Measurements from ENCODE around the gene NUP107.

- TF ChIP-seq POLR2AphosphoS5 (IDR thresholded peaks at IDR 0.05) (no peak), POLR2A (IDR thresholded peaks at IDR 0.05) (no peak), CTCF (IDR thresholded peaks at IDR 0.05) (no peak), EP300 (IDR thresholded peaks at IDR 0.05) (no peak)
Observed at GRCh38 chr12:68638171-68638570, 48.6 kb upstream of the NUP107 start.

Data from sigmoid colon (tissue), 4 donors.